Stomach (tissue), 4 donors: Measurements from ENCODE around the gene ATP7A.

Experiments used
- CTCF ChIP-seq, 7 experiments: fragments of 450-650 bp in 4 of 7; fragments of 200-600 bp in 3 of 7; sonication (generic) in 3 of 7; IDR thresholded peaks; one replicate each; pipeline ENCODE4 v1.5.1; 2016 to 2019; ENCODE audit warnings: antibody characterized with exemption in 7 of 7, control low read depth in 2 of 7, mild to moderate bottlenecking in 1 of 7
- POLR2A ChIP-seq, 4 donors: fragments of 450-650 bp; IDR thresholded peaks; one replicate each; pipeline ENCODE4 v1.6.1; 2016; ENCODE audit warnings: antibody characterized with exemption in 4 of 4, control low read depth in 2 of 4, mild to moderate bottlenecking in 1 of 4, moderate library complexity in 1 of 4
- POLR2AphosphoS5 ChIP-seq, 3 donors: sonication (generic); formaldehyde crosslinking; IDR thresholded peaks; one replicate each; pipeline ENCODE4 v1.6.1; 2016; ENCODE audit warnings: antibody characterized with exemption in 3 of 3

GRCh38 chrX:78035061-78035460, 124.6 kb downstream of the ATP7A start:
- no peak for TF ChIP-seq POLR2A (IDR thresholded peaks at IDR 0.05)
- no peak for TF ChIP-seq CTCF (IDR thresholded peaks at IDR 0.05)
- TF ChIP-seq POLR2AphosphoS5 (IDR thresholded peaks at IDR 0.05): no peak
